ENCODE measurements around the gene DCTPP1. TPM values are rescaled to one million over a fixed set of nuclear protein-coding genes. Genes with fewer than 3 reads are reported as not detected.
"Not testable (repeated sequence)": the region's sequence is repeated elsewhere in the genome, so short reads cannot be mapped to it uniquely, and the experiment has no call there.

The DCTPP1 gene
- total RNA-seq, 1 donor from 2014 or later, result 61.3 TPM

DNA sequence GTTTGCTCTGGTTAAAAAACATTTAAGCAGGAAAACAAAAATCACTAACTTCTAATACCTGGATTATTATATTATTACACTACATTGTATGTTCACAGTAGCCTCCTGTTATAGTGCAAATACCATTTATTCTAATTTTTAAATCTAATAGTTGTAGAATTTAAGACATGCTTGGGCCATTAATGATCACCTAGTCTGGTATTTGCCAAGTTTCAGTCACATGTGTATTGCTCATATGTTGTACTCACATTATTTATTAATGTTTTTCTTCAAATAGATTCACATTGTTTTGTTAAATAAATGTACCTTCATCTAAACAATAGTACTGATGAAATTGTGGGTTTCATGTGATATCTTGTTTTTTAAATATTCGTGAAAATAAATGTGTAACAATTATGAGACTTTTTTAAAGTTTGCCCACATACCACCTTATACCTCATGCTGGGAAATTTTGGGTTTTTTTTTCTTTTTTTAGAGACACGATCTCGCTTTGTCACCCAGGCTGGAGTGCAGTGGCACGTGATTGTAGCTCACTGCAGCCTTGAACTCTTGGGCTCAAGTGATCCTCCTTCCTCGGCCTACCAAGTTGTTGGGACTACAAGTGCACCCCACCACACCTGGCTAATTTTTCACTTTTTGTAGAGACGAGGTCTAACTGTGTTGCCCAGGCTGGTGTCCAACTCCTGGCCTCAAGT, 16.6 kb downstream of the DCTPP1 start:
- no peak for DNase-seq

DNA sequence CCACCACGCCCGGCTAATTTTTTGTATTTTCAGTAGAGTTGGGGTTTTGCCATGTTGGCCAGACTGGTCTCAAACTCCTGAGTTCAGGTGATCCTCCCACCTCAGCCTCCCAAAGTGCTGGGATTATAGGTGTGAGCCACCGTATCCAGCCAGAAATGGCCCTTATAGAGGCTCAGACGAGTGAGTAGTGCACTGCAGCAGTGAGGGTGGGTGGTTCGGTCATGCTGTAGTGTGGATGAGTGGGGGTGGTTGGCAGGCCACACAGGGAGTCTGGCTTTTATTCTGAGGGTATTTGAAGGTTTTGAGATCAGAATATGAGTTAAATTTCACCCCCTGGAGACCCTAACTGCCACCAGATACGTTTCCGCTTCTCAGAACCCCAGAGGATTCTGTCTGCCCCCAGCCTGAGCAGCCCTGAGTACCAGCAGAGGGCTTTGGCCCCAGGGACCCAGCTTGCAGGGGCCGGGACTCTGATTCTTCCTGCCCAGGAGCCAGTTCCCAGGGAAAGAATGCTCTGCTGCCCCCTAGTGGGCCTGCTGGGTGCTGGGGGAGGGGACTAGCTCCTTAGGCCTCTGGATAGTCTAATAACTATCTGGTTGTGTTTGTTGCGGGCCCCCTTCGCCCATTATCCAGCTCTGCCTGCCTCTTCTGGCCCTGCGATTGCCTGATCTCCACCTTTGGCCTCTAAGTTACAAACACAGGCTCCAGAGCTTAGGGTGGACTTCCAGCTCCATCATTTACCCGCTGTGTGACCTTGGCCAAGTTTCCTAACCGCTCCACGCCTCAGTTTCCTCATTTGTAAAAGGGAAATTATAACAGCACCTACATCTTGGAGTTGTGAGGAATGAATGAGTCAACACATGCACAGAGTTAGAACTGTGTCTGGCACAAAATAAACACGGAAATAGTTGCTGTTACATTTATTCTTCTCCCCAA, 20.4 kb downstream of the DCTPP1 start:
- DNase-seq, result peak; percentile 94

- no peak for DNase-seq
These were observed 21.9 kb downstream of the DCTPP1 start for GRCh38 chr16:30407804-30408534.

- DNase-seq, result peak; percentile 84
These were observed 22.6 kb downstream of the DCTPP1 start, which contains the start of gene ZNF771 for GRCh38 chr16:30407102-30407803. TSS of gene ZNF771 (plus strand) at chr16:30407606. CDS start at chr16:30408054, 448 bp downstream.

DNA sequence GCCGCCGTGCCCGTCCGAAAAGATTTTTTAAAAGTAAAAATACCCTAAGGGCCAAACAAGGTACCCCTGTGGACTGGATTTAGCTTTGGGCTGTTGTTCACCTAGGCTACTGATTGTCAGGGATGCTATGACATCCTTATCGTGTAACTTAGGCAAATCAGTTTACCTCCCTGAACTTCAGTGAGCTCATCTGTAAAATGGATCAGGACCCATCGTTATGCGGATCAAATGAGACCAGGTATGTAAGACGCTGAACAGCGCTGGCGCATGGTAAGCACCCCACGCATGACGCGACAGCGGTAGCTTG, 23.1 kb downstream of the DCTPP1 start:
- DNase-seq, result no peak

DNA sequence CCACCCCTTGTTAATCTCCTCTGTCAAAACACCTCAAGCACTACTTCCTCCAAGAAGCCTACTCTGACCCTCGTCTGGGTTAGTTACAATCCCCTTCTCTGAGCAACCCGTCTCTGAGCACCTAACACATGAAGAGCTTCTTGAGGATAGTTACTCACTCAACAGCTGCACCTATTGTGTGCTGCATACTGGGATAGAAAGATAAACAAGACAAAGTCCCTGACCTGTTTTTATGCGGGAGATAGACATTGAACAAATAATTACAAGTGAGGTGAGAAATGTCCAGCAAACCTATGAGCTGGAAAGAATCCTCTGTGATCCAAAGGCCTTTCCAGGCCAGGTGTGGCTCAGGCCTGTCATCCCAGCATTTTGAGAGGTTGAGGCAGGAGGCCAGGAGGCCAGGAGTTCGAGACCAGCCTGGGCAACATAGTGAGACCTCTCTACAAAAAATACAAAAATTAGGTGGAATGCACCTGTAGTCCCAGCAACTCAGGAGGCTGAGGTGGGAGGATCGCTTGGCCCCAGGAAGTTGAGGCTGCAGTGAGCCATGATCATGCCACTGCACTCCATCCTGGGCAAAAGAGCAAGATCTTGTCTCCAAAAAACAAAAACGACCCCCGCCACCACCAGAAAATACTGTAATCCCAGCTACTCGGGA, 27.9 kb downstream of the DCTPP1 start:
- no peak for DNase-seq

DNA sequence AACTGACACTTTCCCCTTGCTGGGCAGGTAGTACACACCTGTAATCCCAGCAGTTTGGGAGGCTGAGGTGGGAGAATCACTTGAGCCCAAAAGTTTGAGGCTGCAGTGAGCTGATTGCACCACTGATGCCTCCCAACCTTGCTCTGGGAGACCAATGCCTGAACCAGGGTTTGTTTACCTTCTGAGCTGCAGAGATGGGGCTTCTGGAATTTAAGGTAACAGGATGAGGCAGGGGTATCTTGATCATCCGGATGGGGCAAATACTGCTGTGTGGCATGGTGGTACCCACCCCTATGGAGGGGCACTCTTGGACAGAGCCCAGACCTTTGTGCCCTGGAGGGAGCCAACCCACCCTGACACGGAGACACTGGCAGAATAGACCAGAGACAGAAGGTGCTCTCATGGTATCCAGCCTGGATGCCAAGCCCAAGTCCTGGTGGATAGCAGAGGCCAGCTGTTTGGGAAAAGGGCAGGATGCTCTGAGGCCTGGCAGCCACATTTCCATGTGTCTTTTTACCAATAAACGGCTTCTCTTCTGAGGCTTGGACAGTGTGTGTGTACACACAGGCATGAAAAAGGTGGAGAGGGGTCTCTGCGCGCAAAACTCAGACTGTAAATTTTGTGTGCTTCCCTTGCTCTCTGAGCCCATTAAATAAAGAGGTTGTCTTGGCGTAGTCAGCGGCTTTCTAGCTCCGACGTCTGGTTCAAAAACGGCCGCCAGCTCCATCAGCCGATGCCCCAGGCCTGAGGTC, 30.2 kb downstream of the DCTPP1 start:
- no peak for DNase-seq

GRCh38 chr16:30398661-30399434, 31.0 kb downstream of the DCTPP1 start:
- DNase-seq, result no peak

- DNase-seq, result no peak
These were observed 31.8 kb downstream of the DCTPP1 start for GRCh38 chr16:30397776-30398660.

DNA sequence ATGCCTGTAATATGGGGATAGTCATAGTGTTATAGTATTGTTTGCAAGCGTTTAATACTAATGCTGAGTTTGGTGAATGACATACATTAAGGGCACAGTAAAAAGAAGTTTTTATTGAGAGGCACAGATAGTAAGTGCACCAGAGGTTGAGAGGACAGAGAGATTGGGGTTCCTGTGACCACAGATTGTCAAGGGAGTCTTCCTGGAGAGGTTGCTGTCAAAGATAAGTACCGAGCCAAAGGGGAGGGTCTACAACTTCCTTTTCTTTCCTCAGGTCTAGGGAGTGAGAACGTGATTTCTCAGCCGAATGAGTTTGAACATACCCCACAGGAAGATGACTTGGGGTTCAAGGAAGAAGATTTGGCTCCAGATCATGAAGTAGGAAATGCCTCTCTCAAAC, 32.8 kb downstream of the DCTPP1 start:
- no peak for DNase-seq

DNA sequence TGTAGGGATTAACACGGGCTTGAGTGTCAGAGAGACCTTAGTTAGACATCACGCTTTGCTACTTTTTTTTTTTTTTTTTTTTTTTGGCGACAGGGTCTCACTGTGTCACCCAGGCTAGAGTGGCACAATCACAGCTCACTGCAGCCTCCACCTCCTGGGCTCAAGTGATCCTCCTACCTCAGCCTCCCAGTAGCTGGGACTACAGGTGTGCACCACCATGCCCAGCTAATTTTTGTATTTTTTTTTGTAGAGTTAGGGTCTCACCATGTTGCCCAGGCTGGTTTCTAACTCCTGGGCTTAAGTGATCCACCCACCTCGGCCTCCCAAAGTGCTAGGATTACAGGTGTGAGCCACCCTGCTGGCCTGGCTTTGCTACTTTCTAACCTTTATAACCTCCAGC, 33.2 kb downstream of the DCTPP1 start:
- not testable (repeated sequence) for DNase-seq

GRCh38 chr16:30395992-30396585, 33.7 kb downstream of the DCTPP1 start:
- DNase-seq, result no peak

DNA sequence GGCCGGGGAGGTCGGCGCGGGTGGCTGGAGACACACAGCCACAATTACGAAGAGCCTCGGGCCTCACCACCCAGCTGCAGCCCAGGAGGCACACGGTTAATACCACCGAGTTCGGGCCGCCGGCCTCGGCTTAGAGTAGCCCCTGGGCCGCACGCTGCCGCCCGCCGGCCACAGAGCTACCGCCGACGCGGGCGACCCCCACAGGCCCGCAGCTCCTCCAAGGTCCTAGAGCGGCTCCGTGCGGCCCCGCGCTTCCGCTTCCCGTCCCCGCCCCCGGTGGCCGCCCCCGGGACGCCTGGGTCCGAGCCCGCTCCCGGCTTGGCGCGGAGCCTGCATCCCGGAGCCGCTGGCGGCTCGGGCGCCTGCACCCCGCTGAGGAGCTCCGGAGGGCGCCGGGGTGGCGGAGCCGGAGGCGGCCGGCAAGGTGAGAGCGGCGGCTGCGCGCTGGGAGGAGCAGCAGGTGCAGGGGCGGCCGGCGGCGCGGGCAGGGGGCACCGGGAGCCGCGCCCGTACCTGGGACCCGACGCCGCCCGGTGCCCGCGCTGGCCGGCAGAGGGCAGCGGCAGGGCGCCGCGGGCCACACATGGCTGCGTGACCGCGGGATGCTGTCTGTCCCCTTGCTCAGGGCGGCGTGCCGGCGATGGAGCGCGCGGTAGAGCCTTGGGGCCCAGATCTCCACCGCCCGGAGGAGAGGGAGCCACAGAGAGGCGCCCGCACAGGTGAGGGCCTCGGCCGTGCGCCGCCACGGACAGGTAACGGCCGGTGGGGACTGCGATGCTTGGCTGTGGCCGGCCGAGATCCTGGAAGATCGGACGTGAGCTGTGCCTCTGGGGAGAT, 34.5 kb downstream of the DCTPP1 start, which contains the start of gene ZNF48:
TSS of gene ZNF48 (plus strand) at position 266 of the 837 bp plus-strand sequence. CDS start at position 641, 375 bp downstream.
- DNase-seq, result peak; percentile 95

GRCh38 chr16:30394592-30395154, 35.2 kb downstream of the DCTPP1 start:
- DNase-seq, result peak; percentile 48

DNA sequence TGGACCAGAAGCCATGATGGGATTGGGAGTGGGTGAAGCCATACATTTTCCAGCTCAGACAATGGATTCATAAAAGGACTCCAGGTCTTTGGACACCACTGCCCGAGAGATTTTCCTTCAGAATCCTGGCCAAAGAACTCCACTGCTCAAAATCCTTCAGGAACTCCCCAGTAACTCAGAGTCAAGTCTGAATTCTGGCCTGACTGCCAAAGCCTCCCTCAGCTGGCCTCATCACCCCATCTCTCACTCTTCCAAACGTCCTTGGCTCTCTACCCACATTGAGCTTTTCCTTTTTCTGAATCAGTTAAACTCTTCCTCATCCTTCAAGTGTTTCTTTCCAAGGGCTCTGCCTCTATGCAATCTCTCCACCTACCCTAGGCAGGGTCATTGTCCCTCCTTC, 46.3 kb downstream of the DCTPP1 start:
- no peak for DNase-seq

DNA sequence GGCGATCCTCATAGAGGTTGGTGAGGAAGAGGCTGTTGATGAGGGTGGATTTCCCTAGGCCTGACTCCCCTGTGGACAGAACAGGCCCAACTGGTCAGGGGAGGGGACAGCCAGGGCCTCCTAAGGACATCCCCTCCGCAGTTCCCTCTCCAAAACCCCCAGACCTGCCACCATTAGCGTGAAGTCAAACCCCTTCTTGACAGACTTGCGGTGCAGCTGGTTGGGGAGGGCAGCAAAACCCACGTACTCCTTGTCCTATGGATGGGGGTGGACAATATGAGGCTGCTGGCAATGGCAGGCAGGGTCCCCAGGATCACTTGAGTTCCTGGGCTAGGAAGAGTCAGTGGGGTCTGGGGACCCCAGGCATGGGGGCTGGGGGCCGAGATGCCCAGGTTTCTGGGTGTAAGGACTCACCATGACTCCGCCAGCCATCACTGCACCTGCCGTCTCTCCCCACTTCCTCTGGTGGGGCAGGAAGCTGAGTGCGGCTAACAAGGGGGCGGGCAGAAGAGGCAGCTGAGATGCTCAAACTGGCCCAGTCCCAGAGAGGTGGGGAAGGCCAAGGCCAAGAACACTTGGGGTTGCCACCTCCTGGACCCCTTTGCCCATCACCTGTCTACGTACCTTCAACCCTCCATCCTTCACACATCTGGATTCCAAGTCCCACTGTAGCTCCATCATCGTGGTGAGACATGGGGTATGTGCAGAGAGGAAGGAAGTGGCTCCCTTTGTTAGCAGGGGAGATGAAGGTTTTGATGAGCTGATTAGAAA, 47.5 kb downstream of the DCTPP1 start, which contains the start of gene SEPTIN1:
TSS of gene SEPTIN1 (minus strand) at position 451 of the 771 bp plus-strand sequence. CDS start at position 432, 19 bp downstream.
- DNase-seq, result no peak
